Stimulated activated CD8-positive, alpha-beta memory T cell treated with anti-CD3 and anti-CD28 coated beads, Interleukin-15, amount 100 ng/mL, for 48 hours (primary cell): ENCODE results near the gene CYBA.

Experiments used
- DNase-seq, 2 donors: peaks; one replicate each; pipeline ENCODE4 v3.0.0-alpha.2; 2020; ENCODE audit warnings: low read depth in 2 of 2

The CYBA gene

GRCh38 chr16:88650749-88651275 is at the start of gene CYBA:
Gene CYBA, minus strand, starts transcription at chr16:88651053. Its CDS starts 40 bp downstream, at chr16:88651013.
- peak; percentile 86 to 88 for DNase-seq

GRCh38 chr16:88700322-88700635 is 49.4 kb upstream of the CYBA start:
- no peak for DNase-seq

- no peak for DNase-seq
Measured at GRCh38 chr16:88699180-88699579, 48.3 kb upstream of the CYBA start.

- DNase-seq, result no peak
Measured at GRCh38 chr16:88698646-88699045, 47.8 kb upstream of the CYBA start.

GRCh38 chr16:88697831-88698615 is 47.2 kb upstream of the CYBA start:
- no peak for DNase-seq

GRCh38 chr16:88697116-88697830 is 46.4 kb upstream of the CYBA start:
- DNase-seq, result no peak

- DNase-seq, result no peak
Measured at GRCh38 chr16:88696441-88696840, 45.6 kb upstream of the CYBA start.

GRCh38 chr16:88695753-88696152 is 44.9 kb upstream of the CYBA start:
- no peak for DNase-seq

GRCh38 chr16:88695218-88695617 is 44.4 kb upstream of the CYBA start:
- DNase-seq, result no peak

- DNase-seq, result no peak
Measured at GRCh38 chr16:88694221-88695087, 43.6 kb upstream of the CYBA start.

- DNase-seq, result no peak
Measured at GRCh38 chr16:88693420-88694177, 42.7 kb upstream of the CYBA start.

- no peak for DNase-seq
Measured at GRCh38 chr16:88692861-88693260, 42.0 kb upstream of the CYBA start.

- no peak for DNase-seq
Measured at GRCh38 chr16:88691924-88692560, 41.2 kb upstream of the CYBA start.

GRCh38 chr16:88691129-88691813 is 40.4 kb upstream of the CYBA start:
- no peak for DNase-seq

GRCh38 chr16:88690341-88691128 is 39.7 kb upstream of the CYBA start:
- no peak for DNase-seq

GRCh38 chr16:88688013-88688778 is 37.3 kb upstream of the CYBA start:
- DNase-seq, result no peak

- DNase-seq, result no peak
Measured at GRCh38 chr16:88687676-88688012, 36.8 kb upstream of the CYBA start.

GRCh38 chr16:88687254-88687576 is 36.4 kb upstream of the CYBA start:
- no peak for DNase-seq
